ENCODE measurements around the gene DHX29.
A peak's percentile ranks its signal among the peaks of the same experiment; 100 is the strongest.

DHX29 gene

DNA sequence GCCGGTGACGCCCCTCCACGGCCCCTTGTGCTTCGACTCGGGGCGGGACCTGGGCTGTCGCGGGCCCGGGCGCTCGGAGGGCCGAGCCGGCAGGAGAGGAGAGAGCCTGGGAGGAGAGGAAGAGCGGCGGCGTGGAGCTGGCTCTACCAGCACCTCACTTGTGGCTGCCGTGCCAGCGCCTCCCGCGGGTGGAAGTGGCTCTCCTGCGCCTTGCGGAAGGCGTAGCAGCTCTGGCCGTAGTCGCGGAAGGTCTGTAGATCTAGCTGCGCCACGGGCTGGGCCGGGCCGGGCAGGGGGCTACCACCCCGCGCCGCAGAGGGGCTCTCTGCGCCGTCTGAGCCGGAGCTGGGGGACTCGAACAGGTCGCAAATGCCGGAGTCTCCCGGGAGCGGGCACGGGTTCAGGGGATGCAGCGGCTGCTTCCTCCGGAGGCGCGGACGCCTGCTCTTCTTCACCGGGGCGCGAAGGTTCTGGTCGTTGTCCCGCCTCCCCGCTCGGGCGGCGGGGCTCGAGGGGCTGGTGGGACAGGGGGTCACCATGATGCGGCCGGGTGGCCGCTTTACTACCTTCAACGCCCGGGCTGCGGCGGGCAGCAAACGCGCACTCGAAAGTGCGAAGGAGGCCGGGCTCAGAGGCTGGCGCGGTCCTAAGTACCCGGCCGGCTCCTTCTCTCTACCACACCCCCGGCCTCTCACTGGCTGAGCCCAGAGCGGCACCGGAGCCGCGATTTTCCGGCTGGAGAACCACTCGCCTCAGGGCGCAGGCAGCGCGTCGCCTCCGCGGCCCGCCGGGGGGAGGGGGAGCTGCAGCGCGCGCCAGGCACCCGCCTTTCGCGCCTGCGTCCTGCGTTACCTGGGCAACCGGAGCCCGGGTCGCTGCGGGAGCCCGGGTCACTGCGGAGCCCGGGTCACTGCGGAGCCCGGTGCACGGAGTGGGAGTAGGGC is 74.2 kb downstream of the DHX29 start, which contains the start of gene CCNO:
CCNO (minus strand) TSS at position 624 of the 944 bp plus-strand sequence; CDS start at position 539, 85 bp downstream.
- DNase-seq (ENCODE audit: low spot score) = peak; percentile 71

GRCh38 chr5:55232271-55232984 is 75.1 kb downstream of the DHX29 start:
- no peak for DNase-seq (ENCODE audit: low spot score)

- DNase-seq (ENCODE audit: low spot score) = no peak
These were observed 75.6 kb downstream of the DHX29 start for GRCh38 chr5:55231919-55232270.

DNA sequence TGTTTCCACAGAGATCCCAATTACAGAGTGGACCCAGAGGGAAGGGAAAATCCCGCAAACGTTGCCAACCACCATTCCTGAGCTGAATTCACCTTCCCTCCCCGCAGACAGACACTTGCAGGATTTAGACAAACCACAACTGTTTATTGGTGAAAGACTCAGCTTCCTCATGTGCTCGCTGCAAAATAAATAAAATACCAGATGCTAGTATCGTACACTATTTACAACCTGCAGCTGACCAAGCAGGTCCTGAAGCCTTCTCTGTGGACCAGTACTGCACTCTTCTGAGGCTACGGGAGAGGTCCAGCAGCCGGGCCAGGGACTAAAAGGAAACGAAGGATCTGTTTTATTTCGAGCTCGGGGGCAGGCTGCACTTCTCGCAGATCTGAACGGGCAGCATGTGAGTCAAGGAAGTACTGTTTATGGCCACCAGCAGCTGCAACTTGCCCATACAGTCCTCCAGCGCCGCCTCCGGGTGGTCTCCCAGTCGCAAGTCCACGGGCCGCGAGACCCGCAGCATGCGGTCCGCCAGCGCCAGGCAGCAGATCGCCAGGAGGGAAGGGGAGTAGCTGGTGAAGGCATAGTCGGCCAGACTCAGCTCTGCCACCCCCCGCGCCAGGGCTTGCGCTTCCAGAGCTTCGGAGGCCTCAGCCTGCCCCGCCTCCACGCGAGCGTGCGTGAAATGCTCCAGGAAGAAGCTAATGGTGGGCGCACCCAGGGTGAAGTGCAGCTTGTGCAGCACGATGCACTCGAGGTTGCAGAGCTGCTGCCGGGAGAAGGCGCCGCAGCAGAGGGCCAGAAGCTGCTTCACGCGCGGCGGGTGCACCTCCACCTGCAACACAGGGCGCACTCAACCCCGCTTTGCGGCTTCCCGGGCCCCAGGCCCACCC is 76.2 kb downstream of the DHX29 start:
- no peak for DNase-seq (ENCODE audit: low spot score)

DNA sequence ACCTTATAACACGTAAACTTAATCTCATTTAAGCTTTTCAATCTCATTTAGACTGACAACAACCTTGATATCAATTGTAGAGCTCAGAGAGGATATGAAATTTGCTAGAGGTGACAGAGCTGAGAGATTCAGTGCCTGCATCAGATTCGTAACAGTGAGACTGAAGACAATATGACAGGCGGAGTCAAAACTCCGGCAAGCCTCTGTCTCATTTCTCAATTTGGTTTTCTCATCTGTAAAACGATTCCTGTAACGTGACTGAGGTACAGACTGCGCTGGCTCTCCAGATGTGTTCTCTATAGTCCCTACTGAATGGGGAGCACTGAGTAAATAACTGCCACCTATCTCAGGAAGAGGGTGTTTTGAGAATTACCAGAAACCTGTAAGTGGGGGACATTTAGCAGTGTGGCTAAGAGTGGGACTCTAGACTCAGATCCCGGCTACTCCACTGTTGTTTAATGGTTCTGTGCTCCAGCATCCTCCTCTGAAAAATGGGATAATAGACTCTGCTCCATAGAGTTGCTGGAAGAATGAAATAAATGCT is 77.3 kb downstream of the DHX29 start:
- DNase-seq (ENCODE audit: low spot score) = no peak

- DNase-seq (ENCODE audit: low spot score) = no peak
These were observed 79.6 kb downstream of the DHX29 start for GRCh38 chr5:55227664-55228430.

GRCh38 chr5:55226934-55227663 is 80.4 kb downstream of the DHX29 start, which contains the start of gene MCIDAS:
Gene MCIDAS (minus strand): TSS chr5:55227315. CDS start chr5:55227138, 177 bp downstream.
- peak; percentile 72 for DNase-seq (ENCODE audit: low spot score)

DNA sequence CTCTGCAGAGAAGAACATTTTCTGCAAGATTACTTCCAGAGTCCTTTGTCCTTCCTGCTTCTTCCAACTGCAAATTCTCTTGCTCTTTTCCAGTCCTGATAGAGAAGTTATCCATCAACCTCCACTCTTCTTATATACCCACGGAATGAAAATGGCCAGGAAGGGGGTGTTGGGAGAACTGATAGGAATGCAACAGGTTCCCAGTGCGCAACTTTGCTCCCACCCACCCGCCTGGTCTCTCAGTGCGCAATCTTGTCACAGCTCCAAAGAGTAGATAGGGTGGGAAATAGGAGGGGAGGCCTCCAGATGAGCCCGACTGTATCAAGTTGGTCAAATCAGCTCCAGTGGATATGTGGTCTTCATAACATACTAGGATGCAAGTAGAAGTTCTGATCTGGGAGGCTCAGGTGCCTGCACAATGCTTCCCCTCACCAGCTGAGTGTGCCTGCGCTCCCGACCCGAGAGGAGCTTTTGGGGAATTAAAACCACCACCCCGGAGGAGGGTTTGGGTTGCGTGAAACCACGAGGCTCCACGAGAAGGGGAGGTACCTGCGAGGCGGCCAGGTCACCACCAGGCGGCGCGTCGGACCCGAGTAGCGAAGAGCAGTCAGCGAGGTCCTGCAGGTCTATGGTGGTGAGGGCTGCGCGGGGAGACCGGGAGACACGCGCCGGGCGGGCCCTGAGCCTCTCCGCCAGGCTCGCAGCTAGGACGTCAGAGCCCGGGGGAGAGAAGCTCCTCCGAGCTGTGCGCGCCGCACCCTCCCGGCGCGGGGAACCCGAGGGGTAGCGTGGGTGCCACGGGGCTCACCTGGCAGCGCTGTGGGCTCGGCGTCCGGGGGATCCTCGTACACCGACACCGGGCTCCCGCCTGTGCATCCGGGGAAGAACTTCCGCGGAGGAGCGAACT is 81.2 kb downstream of the DHX29 start:
- DNase-seq (ENCODE audit: low spot score) = peak; percentile 80

- no peak for DNase-seq (ENCODE audit: low spot score)
These were observed 82.1 kb downstream of the DHX29 start for GRCh38 chr5:55225346-55225745.

GRCh38 chr5:55223812-55224240 is 83.7 kb downstream of the DHX29 start:
- no peak for DNase-seq (ENCODE audit: low spot score)

GRCh38 chr5:55222985-55223811 is 84.3 kb downstream of the DHX29 start:
- no peak for DNase-seq (ENCODE audit: low spot score)

DNA sequence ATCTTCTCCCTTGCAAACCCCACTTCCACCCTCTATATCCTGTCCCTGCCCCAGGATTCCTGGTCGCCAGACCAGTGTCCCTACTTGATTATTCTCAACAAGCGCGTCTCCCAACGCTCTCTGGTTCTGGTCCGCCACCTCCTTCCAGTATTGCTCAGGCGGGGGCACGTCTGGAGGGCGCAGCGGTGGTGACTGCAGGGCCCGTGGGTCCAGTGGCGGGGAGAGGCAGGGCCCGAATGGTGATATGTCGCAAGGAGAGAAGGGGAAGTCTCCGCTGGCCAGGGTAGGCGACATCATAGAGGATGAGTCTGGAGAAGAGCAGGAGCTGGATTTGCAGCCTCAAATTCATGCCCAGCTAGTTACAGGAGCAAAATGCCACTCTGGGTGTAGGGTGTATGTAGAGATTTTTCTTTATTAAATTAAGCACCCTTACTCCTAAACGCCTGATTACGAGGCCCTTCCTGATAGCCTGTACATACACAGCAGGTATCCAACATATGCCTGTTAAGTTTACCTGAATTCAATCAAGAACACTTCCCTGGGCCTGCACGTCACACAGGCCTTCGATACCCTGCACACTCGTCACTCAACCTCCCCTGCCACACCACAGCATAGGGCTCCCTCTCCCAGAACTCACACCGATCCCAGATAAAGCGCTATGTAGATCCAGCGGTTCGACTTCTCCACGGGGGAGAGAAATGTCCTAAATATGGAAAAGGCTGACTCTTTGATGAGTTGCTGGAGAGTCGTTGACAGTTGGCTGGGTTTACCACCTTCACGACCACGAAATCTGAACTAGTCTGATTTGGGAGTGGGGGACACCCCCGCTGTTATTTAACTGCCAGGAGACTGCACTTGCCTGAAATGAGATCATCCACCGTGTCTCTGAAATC is 85.2 kb downstream of the DHX29 start:
- DNase-seq (ENCODE audit: low spot score) = no peak

DNA sequence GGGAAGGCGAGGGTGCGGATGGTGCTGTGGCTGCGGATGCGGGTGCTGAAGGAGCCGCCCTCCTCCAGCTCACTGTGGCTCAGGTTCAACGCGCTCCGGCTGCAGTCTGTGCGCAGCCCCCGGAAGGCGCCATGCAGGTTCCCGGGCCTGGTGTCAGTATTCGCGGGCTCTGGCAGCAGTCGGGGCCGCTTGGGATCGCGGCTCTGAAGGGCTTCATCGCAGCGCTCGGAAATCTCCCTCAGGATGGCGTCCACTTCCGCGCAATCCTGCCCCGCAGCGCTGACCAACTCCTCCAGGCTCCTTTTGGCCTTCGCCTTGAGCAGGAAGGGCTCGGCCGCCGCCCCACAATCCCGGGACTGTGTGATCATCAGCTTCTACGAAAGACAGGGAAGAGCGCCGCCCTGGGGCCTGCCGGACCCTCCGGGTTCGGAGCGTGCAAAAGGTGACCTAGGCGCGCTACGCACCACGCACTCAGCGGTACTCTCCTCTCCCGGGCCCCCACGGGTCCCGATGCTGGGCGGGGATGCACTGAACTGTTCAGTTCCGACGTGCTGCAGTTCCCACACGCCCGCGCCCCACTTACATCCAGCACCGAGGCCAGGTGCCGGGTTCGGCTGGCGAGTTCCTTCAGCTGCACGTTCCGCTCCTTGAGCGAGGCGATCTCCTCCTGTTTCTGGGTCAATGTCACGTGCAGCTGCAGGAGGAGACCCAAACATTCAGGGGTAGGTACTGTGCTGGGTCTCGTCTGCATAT is 86.9 kb downstream of the DHX29 start:
- no peak for DNase-seq (ENCODE audit: low spot score)

GRCh38 chr5:55219770-55220169 is 87.7 kb downstream of the DHX29 start:
- DNase-seq (ENCODE audit: low spot score) = no peak

GRCh38 chr5:55218967-55219366 is 88.5 kb downstream of the DHX29 start:
- DNase-seq (ENCODE audit: low spot score) = no peak

DNA sequence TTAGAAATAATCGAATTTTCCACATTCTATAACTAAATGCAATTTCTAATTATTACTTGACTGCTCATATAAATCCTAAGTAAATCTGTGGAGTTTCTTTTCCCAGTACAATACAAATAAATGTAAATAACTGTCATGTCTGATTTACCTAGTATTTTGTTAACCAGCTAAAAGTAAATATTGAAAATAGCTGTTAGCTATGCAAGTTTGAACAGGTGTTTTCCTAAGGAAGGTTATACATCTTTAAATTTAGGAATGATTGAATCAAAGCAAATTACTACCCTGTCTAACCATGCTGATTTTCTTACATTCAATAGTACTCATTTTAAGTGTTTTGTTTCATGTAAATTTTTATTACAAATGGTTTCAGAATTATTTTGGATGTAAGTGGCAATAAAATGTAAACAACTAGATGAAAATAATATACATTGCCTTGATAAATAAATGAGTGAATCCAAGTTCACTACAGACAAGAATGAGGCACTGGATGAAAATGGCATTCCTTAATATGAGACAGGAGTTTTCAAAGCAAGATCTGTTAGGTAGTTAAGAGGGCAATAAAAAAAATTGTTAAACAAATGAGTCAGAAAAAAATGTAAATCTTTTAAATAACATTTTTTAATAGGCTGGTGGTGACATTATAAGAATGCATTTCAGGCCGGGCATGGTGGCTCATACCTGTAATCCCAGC is 96.2 kb downstream of the DHX29 start:
- no peak for DNase-seq (ENCODE audit: low spot score)

Data from germinal center (tissue), 1 donor.